ENCODE results near the gene GTF3C1.

DNA sequence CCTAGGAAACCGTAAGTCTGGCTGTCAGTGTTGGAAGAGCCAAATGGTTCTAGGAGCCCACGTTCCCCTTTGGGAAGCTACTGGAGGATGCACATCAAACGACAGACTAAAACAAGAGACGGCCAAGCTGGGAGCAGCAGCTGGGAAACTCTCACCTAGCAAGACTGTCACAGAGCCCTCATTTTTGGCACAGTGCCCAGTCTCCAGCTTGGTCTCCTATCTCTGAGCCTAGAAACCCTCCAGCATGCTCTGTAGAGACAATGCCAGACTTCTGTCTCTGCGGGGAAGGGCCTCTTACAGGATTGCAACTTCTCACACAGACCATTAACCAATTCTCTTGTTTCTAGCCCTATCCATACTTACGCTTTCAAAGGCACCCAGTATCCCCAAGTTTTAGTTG, 23.5 kb downstream of the GTF3C1 start:
- TF ChIP-seq, protein P1, sequence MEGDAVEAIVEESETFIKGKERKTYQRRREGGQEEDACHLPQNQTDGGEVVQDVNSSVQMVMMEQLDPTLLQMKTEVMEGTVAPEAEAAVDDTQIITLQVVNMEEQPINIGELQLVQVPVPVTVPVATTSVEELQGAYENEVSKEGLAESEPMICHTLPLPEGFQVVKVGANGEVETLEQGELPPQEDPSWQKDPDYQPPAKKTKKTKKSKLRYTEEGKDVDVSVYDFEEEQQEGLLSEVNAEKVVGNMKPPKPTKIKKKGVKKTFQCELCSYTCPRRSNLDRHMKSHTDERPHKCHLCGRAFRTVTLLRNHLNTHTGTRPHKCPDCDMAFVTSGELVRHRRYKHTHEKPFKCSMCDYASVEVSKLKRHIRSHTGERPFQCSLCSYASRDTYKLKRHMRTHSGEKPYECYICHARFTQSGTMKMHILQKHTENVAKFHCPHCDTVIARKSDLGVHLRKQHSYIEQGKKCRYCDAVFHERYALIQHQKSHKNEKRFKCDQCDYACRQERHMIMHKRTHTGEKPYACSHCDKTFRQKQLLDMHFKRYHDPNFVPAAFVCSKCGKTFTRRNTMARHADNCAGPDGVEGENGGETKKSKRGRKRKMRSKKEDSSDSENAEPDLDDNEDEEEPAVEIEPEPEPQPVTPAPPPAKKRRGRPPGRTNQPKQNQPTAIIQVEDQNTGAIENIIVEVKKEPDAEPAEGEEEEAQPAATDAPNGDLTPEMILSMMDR (conservative IDR thresholded peaks at IDR 0.05 in 1 of 2, IDR thresholded peaks at IDR 0.05 in 1 of 2; ENCODE audit: extremely low read depth in 1 of 2, insufficient read depth in 1 of 2, low read depth in 1 of 2, low read length in 2 of 2): no peak
- TF ChIP-seq EZH2 (IDR thresholded peaks at IDR 0.05; ENCODE audit: borderline replicate concordance, low read length): no peak

All from mammary epithelial cell (primary cell).